ENCODE results near the gene ZNF79.

- TF ChIP-seq L3MBTL2 (conservative IDR thresholded peaks at IDR 0.05) (no peak), ELF4 (IDR thresholded peaks at IDR 0.05) (no peak), FOXM1 (IDR thresholded peaks at IDR 0.05; ENCODE audit: borderline replicate concordance) (no peak), FOXA1 (IDR thresholded peaks at IDR 0.05) (no peak), SUZ12 (IDR thresholded peaks at IDR 0.05) (no peak), SP1 (IDR thresholded peaks at IDR 0.05) (no peak)
- TF ChIP-seq, protein P1, sequence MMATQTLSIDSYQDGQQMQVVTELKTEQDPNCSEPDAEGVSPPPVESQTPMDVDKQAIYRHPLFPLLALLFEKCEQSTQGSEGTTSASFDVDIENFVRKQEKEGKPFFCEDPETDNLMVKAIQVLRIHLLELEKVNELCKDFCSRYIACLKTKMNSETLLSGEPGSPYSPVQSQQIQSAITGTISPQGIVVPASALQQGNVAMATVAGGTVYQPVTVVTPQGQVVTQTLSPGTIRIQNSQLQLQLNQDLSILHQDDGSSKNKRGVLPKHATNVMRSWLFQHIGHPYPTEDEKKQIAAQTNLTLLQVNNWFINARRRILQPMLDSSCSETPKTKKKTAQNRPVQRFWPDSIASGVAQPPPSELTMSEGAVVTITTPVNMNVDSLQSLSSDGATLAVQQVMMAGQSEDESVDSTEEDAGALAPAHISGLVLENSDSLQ (IDR thresholded peaks at IDR 0.05), result no peak
Observed at GRCh38 chr9:127424676-127424999, 456 bp downstream of the ZNF79 start.

Data from HEK293T (cell line).